ENCODE measurements around the gene PCK2. TPM values are rescaled to one million over a fixed set of nuclear protein-coding genes. Genes with fewer than 3 reads are reported as not detected.

PCK2 gene
- total and polyA plus RNA-seq, 2 experiments from 2014 or later, result 68.7 to 88.8 TPM

DNA sequence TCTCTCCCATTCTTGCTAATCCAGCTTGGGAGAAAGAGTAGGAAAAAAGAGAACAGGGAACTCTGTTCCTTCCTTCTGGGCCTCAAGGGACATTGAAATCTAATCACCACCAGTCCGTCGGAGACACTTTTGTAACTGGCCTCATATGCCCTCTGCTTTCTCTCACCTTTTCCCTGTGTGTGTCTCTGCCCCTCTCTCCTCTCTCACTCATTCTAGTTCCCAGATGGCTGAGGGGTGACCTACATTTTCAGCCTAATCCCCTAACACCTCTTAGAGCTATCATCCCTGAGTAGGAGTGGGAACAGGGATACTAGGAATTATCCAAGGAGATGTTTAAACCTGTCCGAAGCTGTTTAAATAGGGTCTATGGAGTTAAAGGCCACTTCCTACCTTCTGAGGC is 8.9 kb upstream of the PCK2 start:
- no peak overlapping the region for H3K4me3 ChIP-seq
- no peaks in the 10 kb centered on the region for H3K27me3 ChIP-seq
- no peak overlapping the region for H3K27ac ChIP-seq
- no peak overlapping the region for H3K4me2 ChIP-seq
- TF ChIP-seq, protein P1, sequence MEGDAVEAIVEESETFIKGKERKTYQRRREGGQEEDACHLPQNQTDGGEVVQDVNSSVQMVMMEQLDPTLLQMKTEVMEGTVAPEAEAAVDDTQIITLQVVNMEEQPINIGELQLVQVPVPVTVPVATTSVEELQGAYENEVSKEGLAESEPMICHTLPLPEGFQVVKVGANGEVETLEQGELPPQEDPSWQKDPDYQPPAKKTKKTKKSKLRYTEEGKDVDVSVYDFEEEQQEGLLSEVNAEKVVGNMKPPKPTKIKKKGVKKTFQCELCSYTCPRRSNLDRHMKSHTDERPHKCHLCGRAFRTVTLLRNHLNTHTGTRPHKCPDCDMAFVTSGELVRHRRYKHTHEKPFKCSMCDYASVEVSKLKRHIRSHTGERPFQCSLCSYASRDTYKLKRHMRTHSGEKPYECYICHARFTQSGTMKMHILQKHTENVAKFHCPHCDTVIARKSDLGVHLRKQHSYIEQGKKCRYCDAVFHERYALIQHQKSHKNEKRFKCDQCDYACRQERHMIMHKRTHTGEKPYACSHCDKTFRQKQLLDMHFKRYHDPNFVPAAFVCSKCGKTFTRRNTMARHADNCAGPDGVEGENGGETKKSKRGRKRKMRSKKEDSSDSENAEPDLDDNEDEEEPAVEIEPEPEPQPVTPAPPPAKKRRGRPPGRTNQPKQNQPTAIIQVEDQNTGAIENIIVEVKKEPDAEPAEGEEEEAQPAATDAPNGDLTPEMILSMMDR (IDR thresholded peaks at IDR 0.05; ENCODE audit: poor library complexity), result no peak
- TF ChIP-seq EZH2 (IDR thresholded peaks at IDR 0.05; ENCODE audit: borderline replicate concordance), result no peak
- no peak for TF ChIP-seq EZH2phosphoT487 (IDR thresholded peaks at IDR 0.05; ENCODE audit: low read depth, severe bottlenecking, unreplicated experiment)
- peaks cover 3% of the 10 kb centered on the region for H3K4me1 ChIP-seq (ENCODE audit: insufficient read depth)
- H3K9me2 ChIP-seq (replicated peaks; ENCODE audit: insufficient read depth), result no peaks in the 10 kb centered on the region
- no peaks in the 10 kb centered on the region for H3K9me3 ChIP-seq (ENCODE audit: low read depth)
- no peak for DNase-seq (ENCODE audit: low spot score)
- no peak overlapping the region for H2AFZ ChIP-seq
- H3K79me2 ChIP-seq, result no peaks in the 10 kb centered on the region
- H3K36me3 ChIP-seq (replicated peaks; ENCODE audit: insufficient read depth, low read depth), result no peaks in the 10 kb centered on the region
- 99% methylated on average over 3 of the region's 3 CpGs for WGBS (ENCODE audit: low lambda C conversion rate, missing lambda C conversion rate)
- H4K20me1 ChIP-seq (ENCODE audit: insufficient read depth, poor library complexity, severe bottlenecking), result no peaks in the 10 kb centered on the region

DNA sequence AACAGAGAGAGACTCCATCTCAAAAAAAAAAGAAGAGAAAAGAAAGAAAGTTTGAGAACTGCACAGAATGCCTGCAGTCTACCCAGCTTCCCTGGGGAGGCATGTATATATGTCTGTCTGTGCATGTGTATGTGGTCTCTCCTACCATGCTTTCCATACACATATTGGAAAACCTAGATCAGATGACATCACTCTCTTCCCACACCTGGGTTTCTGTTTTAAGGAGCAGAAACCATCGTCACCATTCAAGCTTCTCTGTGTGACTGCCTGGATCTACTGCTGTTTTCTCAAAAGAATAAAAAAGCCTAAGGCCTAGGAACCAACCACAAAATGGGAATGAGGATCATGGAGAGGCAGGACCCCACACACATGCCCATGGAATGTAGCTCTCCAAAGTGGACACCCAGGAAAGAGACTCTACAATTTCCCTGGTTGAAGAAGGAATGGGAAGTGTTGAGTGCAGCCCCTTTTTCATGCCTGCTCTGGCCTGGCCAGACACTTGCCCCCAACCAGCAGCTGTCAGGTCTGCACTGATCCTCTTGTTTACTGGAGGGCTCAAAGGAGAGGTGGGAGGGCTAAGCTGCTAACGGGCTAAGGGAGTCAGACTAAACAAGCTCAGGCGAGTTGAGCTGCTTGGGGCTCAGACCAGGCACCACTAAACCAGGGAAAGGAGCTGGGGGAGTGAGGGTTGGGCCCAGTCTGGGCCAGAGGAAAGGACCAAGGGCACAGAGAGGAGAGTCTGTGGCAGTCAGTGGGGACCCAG is 7.7 kb upstream of the PCK2 start:
- H3K9me2 ChIP-seq (replicated peaks; ENCODE audit: insufficient read depth), result no peaks in the 10 kb centered on the region
- H4K20me1 ChIP-seq (ENCODE audit: insufficient read depth, poor library complexity, severe bottlenecking), result no peaks in the 10 kb centered on the region
- no peaks in the 10 kb centered on the region for H3K9me3 ChIP-seq (ENCODE audit: low read depth)
- DNase-seq (ENCODE audit: low spot score), result no peak
- H3K79me2 ChIP-seq, result no peaks in the 10 kb centered on the region
- H3K4me3 ChIP-seq, result no peak overlapping the region
- H3K27ac ChIP-seq, result no peak overlapping the region
- 51% methylated on average over 3 of the region's 3 CpGs for WGBS (ENCODE audit: low lambda C conversion rate, missing lambda C conversion rate)
- H3K4me1 ChIP-seq (ENCODE audit: insufficient read depth), result no peaks in the 10 kb centered on the region
- TF ChIP-seq, protein P1 (IDR thresholded peaks at IDR 0.05; ENCODE audit: poor library complexity), result no peak
- TF ChIP-seq EZH2 (IDR thresholded peaks at IDR 0.05; ENCODE audit: borderline replicate concordance) (no peak), EZH2phosphoT487 (IDR thresholded peaks at IDR 0.05; ENCODE audit: low read depth, severe bottlenecking, unreplicated experiment) (no peak)
- no peak overlapping the region for H3K4me2 ChIP-seq
- no peaks in the 10 kb centered on the region for H3K27me3 ChIP-seq
- no peak overlapping the region for H2AFZ ChIP-seq
- H3K36me3 ChIP-seq (replicated peaks; ENCODE audit: insufficient read depth, low read depth), result no peaks in the 10 kb centered on the region

DNA sequence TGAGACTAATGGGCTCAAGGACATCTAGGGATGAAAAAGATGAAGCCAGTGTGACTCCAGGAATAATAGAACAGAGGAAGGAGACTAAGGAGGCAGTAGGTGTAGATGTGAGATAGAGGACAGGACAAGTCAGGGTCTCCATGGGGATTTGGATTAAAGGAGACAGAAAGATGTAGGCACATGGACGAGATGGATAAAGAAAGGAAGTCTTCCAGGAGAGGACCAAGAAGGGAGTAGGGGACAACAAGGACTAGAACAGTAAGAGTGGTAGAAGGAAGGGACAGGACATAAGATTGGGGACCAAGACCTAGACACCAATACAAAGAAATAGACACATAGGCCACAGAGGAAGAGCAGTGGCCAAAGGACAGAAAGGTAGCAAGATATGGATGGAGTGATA is 7.1 kb upstream of the PCK2 start:
- DNase-seq (ENCODE audit: low spot score), result no peak
- Histone ChIP-seq H4K20me1 (ENCODE audit: insufficient read depth, poor library complexity, severe bottlenecking) (no peaks in the 10 kb centered on the region), H3K4me2 (no peak overlapping the region), H3K27me3 (no peaks in the 10 kb centered on the region), H3K9me2 (replicated peaks; ENCODE audit: insufficient read depth) (no peaks in the 10 kb centered on the region), H3K79me2 (no peaks in the 10 kb centered on the region), H3K4me3 (no peak overlapping the region), H2AFZ (no peak overlapping the region), H3K27ac (no peak overlapping the region), H3K9me3 (ENCODE audit: low read depth) (no peaks in the 10 kb centered on the region), H3K4me1 (ENCODE audit: insufficient read depth) (no peaks in the 10 kb centered on the region), H3K36me3 (replicated peaks; ENCODE audit: insufficient read depth, low read depth) (no peaks in the 10 kb centered on the region)
- TF ChIP-seq EZH2phosphoT487 (IDR thresholded peaks at IDR 0.05; ENCODE audit: low read depth, severe bottlenecking, unreplicated experiment), result no peak
- TF ChIP-seq EZH2 (IDR thresholded peaks at IDR 0.05; ENCODE audit: borderline replicate concordance), result no peak
- TF ChIP-seq, protein P1 (IDR thresholded peaks at IDR 0.05; ENCODE audit: poor library complexity), result no peak
- WGBS (ENCODE audit: low lambda C conversion rate, missing lambda C conversion rate), result 92% methylated on average over 1 of the region's 1 CpG
